HT1080 (cell line): Measurements from ENCODE around the gene NEU2. TPM values are rescaled to one million over a fixed set of nuclear protein-coding genes. Genes with fewer than 3 reads are reported as not detected.
A peak's percentile ranks its signal among the peaks of the same experiment; 100 is the strongest.

Experiments
- DNase-seq: peaks from one replicate; pipeline ENCODE4 v3.0.0-alpha.2; 2015; ENCODE audit warnings: low read depth
- total RNA-seq: library from RNA; depleted of rRNA; stranded (reverse); fragments of >200 nt; shearing (Covaris generic); gene quantifications from 2 replicates; pipeline ENCODE4 v1.2.3, GENCODE V29; 2014; rRNA removed

The NEU2 gene
- total RNA-seq, 1 experiment from 2014 or later, result 0.24 TPM

GRCh38 chr2:233075141-233075965 is 42.9 kb downstream of the NEU2 start:
- no peak for DNase-seq

GRCh38 chr2:233075966-233076339 is 43.5 kb downstream of the NEU2 start:
- DNase-seq, result no peak

- DNase-seq, result peak; percentile 45
Measured at GRCh38 chr2:233076749-233077148, 44.3 kb downstream of the NEU2 start.

- DNase-seq, result no peak
Measured at GRCh38 chr2:233079473-233079877, 47.0 kb downstream of the NEU2 start.

- no peak for DNase-seq
Measured at GRCh38 chr2:233079953-233080835, 47.7 kb downstream of the NEU2 start.

GRCh38 chr2:233080836-233081229 is 48.4 kb downstream of the NEU2 start:
- no peak for DNase-seq

GRCh38 chr2:233081232-233081730 is 48.8 kb downstream of the NEU2 start:
- DNase-seq, result no peak

- DNase-seq, result no peak
Measured at GRCh38 chr2:233081731-233082221, 49.3 kb downstream of the NEU2 start.

GRCh38 chr2:233082222-233082930 is 49.9 kb downstream of the NEU2 start:
- no peak for DNase-seq

- no peak for DNase-seq
Measured at GRCh38 chr2:233082931-233083755, 50.7 kb downstream of the NEU2 start.

GRCh38 chr2:233083782-233084181 is 51.3 kb downstream of the NEU2 start:
- no peak for DNase-seq

GRCh38 chr2:233084488-233084887 is 52.0 kb downstream of the NEU2 start:
- peak; percentile 48 for DNase-seq

Other genes with a start within 250 kb of the NEU2 start
- gene SNORC, start 162.4 kb upstream of the NEU2 start, total RNA-seq, result 0.61 and 0.84 TPM in 2 replicates
- 0.30 and 2.7 TPM in 2 replicates for gene NGEF, start 19.4 kb upstream of the NEU2 start, total RNA-seq
- 1.0 and 2.0 TPM in 2 replicates for gene INPP5D, start 27.7 kb downstream of the NEU2 start, total RNA-seq
- 53.0 and 59.4 TPM in 2 replicates for gene ATG16L1, start 219.0 kb downstream of the NEU2 start, total RNA-seq